Endothelial cell of umbilical vein (primary cell): ENCODE measurements around the gene DDX54. TPM values are rescaled to one million over a fixed set of nuclear protein-coding genes. Genes with fewer than 3 reads are reported as not detected.

Experiments
- BruUV-seq: library from RNA; stranded (reverse); fragments of 400-500 nt; replicated peaks from 2 replicates; lab custom pipeline; 2021; lab: Mats Ljungman, UMichigan
- CTCF ChIA-PET: fragments of 300-600, 350-600 bp; sonication (Branson Sonifier 250); formaldehyde crosslinking; loops from one replicate; lab custom pipeline; 2021; ENCODE audit warnings: antibody characterized with exemption, inconsistent platforms; lab: Charles Lee
- POLR2A ChIA-PET: fragments of 300-600, 350-600 bp; sonication (Branson Sonifier 250); formaldehyde crosslinking; loops from one replicate; lab custom pipeline; 2021; ENCODE audit warnings: antibody characterized with exemption, inconsistent platforms; lab: Charles Lee
- DNase-seq: peaks from one replicate; pipeline ENCODE4 v3.0.0-alpha.2; 2011; ENCODE audit warnings: low read depth, low spot score
- FAIRE-seq: peaks from 2 replicates; lab custom pipeline; 2011; peaks lifted over from hg19 to GRCh38; lab: Jason Lieb, UNC
- H2AFZ ChIP-seq: 2 replicates; pipeline ENCODE4 v1.6.0; 2012; ENCODE audit warnings: low read depth, low read length, control low read depth, inconsistent platforms
- H3K27ac ChIP-seq: 2 replicates; pipeline ENCODE4 v1.5.1; 2011; ENCODE audit warnings: low read depth, mild to moderate bottlenecking, control low read depth, low read length, moderate library complexity; ENCODE audit not compliant: insufficient read depth
- H3K27me3 ChIP-seq, 2 experiments: 2 replicates each; pipeline versions ENCODE4 v1.6.0 to v1.6.1; 2011; ENCODE audit warnings: low read length in 2 of 2, mixed read lengths in 1 of 2; ENCODE audit not compliant: control insufficient read depth in 2 of 2, insufficient read depth in 2 of 2
- H3K36me3 ChIP-seq, 2 experiments: 2 replicates in 1 of 2; 3 replicates in 1 of 2; pipeline ENCODE4 v1.5.1; 2011; ENCODE audit warnings: low read length in 2 of 2, mild to moderate bottlenecking in 1 of 2, moderate library complexity in 1 of 2; ENCODE audit not compliant: control insufficient read depth in 2 of 2, insufficient read depth in 2 of 2; ENCODE audit errors: extremely low read depth in 1 of 2
- H3K4me1 ChIP-seq: 3 replicates; pipeline ENCODE4 v1.5.1; 2011; ENCODE audit warnings: mild to moderate bottlenecking, low read length; ENCODE audit not compliant: control insufficient read depth, insufficient read depth; ENCODE audit errors: extremely low read depth
- H3K4me2 ChIP-seq: 2 replicates; pipeline ENCODE4 v1.6.1; 2011; ENCODE audit warnings: low read length, control low read depth, mixed read lengths; ENCODE audit not compliant: insufficient read depth
- H3K4me3 ChIP-seq, 3 experiments: fragments of 200-600 bp in 1 of 3; sonication (generic), shearing (Covaris generic) in 1 of 3; replicated peaks in 1 of 3; 2 replicates each; pipeline ENCODE4 v1.5.1; 2011 to 2016; ENCODE audit warnings: control low read depth in 3 of 3, low read length in 3 of 3, mild to moderate bottlenecking in 2 of 3, inconsistent platforms in 1 of 3, low read depth in 1 of 3, moderate library complexity in 1 of 3; ENCODE audit not compliant: insufficient read depth in 1 of 3
- H3K79me2 ChIP-seq: 2 replicates; pipeline ENCODE4 v1.6.0; 2012; ENCODE audit warnings: low read length, inconsistent platforms; ENCODE audit not compliant: control insufficient read depth, insufficient read depth
- H3K9ac ChIP-seq: replicated peaks from 2 replicates; pipeline ENCODE3; 2011; ENCODE audit warnings: low read length, control low read depth; ENCODE audit not compliant: insufficient read depth; ENCODE audit errors: extremely low read depth
- H3K9me1 ChIP-seq: replicated peaks from 3 replicates; pipeline ENCODE4 v1.6.0; 2011; ENCODE audit warnings: mild to moderate bottlenecking, low read length; ENCODE audit not compliant: control insufficient read depth, insufficient read depth; ENCODE audit errors: extremely low read depth
- H3K9me3 ChIP-seq: replicated peaks from 2 replicates; pipeline ENCODE4 v1.5.1; 2012; ENCODE audit warnings: low read length, inconsistent platforms; ENCODE audit not compliant: control insufficient read depth, insufficient read depth
- H4K20me1 ChIP-seq: replicated peaks from 2 replicates; pipeline ENCODE3; 2011; ENCODE audit warnings: mild to moderate bottlenecking, low read length; ENCODE audit not compliant: control insufficient read depth, insufficient read depth; ENCODE audit errors: extremely low read depth
- CTCF ChIP-seq, 2 donors: IDR thresholded peaks; 1 replicate in 1 of 2; 2 replicates in 1 of 2; pipeline ENCODE4 v1.5.1; 2011; ENCODE audit warnings: low read length in 2 of 2, mild to moderate bottlenecking in 2 of 2, moderate library complexity in 2 of 2, control low read depth in 1 of 2, inconsistent platforms in 1 of 2, low read depth in 1 of 2; ENCODE audit not compliant: insufficient read depth in 1 of 2; ENCODE audit errors: extremely low read depth in 1 of 2
- EZH2 ChIP-seq: IDR thresholded peaks from 2 replicates; pipeline ENCODE4 v1.6.1; 2012; ENCODE audit warnings: borderline replicate concordance, low read depth, mild to moderate bottlenecking, moderate library complexity, low read length, inconsistent platforms; ENCODE audit not compliant: severe bottlenecking
- FOS ChIP-seq: IDR thresholded peaks from 2 replicates; pipeline ENCODE4 v1.6.1; 2011; ENCODE audit warnings: mild to moderate bottlenecking, low read length, moderate library complexity, borderline replicate concordance; ENCODE audit not compliant: insufficient read depth
- GATA2 ChIP-seq: IDR thresholded peaks from 2 replicates; pipeline ENCODE4 v1.7.0; 2011; ENCODE audit warnings: low read depth, mild to moderate bottlenecking, moderate library complexity, mixed read lengths, low read length; ENCODE audit not compliant: insufficient read length, insufficient read depth
- MAX ChIP-seq: IDR thresholded peaks from 2 replicates; pipeline ENCODE4 v1.6.1; 2011; ENCODE audit not compliant: insufficient read depth, insufficient read length
- MYC ChIP-seq: IDR thresholded peaks from one replicate; pipeline ENCODE4 v1.6.1; 2011; ENCODE audit warnings: mild to moderate bottlenecking, low read depth, low read length
- POLR2A ChIP-seq: IDR thresholded peaks from 2 replicates; pipeline ENCODE4 v1.6.1; 2012; ENCODE audit warnings: low read depth, mild to moderate bottlenecking, control low read depth, low read length
- POLR2AphosphoS5 ChIP-seq: IDR thresholded peaks from 2 replicates; pipeline ENCODE4 v1.6.1; 2012; ENCODE audit warnings: low read depth, mild to moderate bottlenecking, control low read depth, low read length, moderate library complexity; ENCODE audit not compliant: insufficient read depth
- dilution Hi-C: fragments of 300-500 bp; cut with MboI; formaldehyde crosslinking; loops from one replicate; pipeline ENCODE4 v1.15.0; 2019; ENCODE audit warnings: low sequenced_read_pairs; ENCODE audit not compliant: extremely low pct_ligation_motif_present
- intact Hi-C: fragments of 100-400 bp; cut with micrococcal nuclease; formaldehyde crosslinking; loops from one replicate; pipeline ENCODE4 v1.10.0; 2022
- polyA plus RNA-seq, 4 experiments: library from polyadenylated mRNA; depleted of rRNA in 3 of 4; stranded (reverse) in 3 of 4; unstranded in 1 of 4; fragments of >200 nt; gene quantifications; 2 replicates each; pipeline versions ENCODE4 v1.2.1 to v1.2.3, GENCODE V29; 2011 to 2012; ENCODE audit warnings: missing spikeins in 1 of 4
- total RNA-seq: library from RNA; stranded (reverse); gene quantifications from 2 replicates; pipeline ENCODE4 v1.2.3, GENCODE V29; 2021

The DDX54 gene
- total and polyA plus RNA-seq, 2 donors (not counting 3 experiments of a cell fraction or from before 2014, with no cell fraction given) = 54.1 to 90.0 TPM

DNA sequence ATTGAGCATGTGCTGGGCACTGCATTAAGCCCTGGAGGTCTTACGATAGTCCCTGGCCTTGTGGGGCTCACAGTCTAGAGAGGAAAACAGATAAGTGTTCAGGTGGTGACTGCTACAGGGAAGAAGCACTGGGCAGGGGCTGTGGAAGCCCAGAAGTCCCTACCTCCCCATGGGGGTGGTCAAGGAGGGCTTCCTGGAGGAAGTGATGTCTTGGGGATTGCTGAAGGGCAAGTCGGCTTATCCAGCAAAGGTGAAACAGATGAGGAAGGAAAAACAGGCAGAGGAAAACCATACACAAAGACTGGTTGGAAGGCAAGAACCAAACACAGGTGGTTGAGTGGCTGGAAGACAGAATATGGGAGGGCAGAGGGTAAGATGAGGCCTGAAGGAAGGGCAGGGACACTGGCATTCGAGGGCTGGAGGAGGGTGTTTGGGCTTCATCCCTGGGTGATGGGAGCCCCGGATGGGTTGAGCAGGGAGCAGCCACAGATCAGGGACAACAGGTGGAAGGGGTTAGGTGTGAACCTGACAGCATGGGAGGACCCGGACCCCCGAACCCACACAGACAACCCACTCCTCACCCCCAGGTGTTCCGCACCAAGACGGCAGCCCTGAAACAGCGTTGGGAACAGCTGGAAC is 33.0 kb downstream of the DDX54 start:
- CTCF ChIA-PET = interaction anchor here (0.7 to 5.9 kb wide), 7 partner anchors 8 to 159 kb away, joined by 3 to 114 read pairs (median 10); no protein-coding TSS in a partner anchor
- FAIRE-seq (no peak), DNase-seq (no peak)
- dilution Hi-C loops = no loop called here
- H2AFZ ChIP-seq = no peak overlapping the region
- H3K4me3 ChIP-seq = no peak overlapping the region
- no peaks in the 10 kb centered on the region for H3K79me2 ChIP-seq
- POLR2A ChIA-PET = no interaction called here
- no peak overlapping the region for H3K27ac ChIP-seq
- TF ChIP-seq POLR2A = no peak
- no peak for TF ChIP-seq POLR2AphosphoS5
- TF ChIP-seq MAX = no peak
- TF ChIP-seq CTCF (IDR thresholded peaks at IDR 0.05; ENCODE audit: extremely low read depth in 1 of 2, insufficient read depth in 1 of 2, low read depth in 1 of 2, low read length in 2 of 2) = no peak
- no peak for TF ChIP-seq GATA2
- no peak for TF ChIP-seq FOS
- no peak for TF ChIP-seq EZH2
- TF ChIP-seq MYC = no peak
- intact Hi-C loops = loop anchor here (2.0 to 5.0 kb wide), 2 partner anchors 55 to 248 kb away; no protein-coding TSS in a partner anchor
- H3K27me3 ChIP-seq = peaks cover 22 to 29% of the 10 kb centered on the region in 2 experiments
- peak overlapping the region; percentile 64 for H3K4me2 ChIP-seq
- H3K9ac ChIP-seq = no peak overlapping the region
- no TSS peak for BruUV-seq
- H3K36me3 ChIP-seq = no peaks in the 10 kb centered on the region
- H4K20me1 ChIP-seq = no peaks in the 10 kb centered on the region
- no peaks in the 10 kb centered on the region for H3K9me3 ChIP-seq
- no peaks in the 10 kb centered on the region for H3K4me1 ChIP-seq
- H3K9me1 ChIP-seq = no peaks in the 10 kb centered on the region
